Bronchial epithelial cell (primary cell): ENCODE data around the gene GALNT8. TPM values are rescaled to one million over a fixed set of nuclear protein-coding genes. Genes with fewer than 3 reads are reported as not detected.

Source experiments
- DNase-seq: peaks from one replicate; pipeline ENCODE4 v3.0.0-alpha.2; 2010; ENCODE audit warnings: low read depth
- FAIRE-seq: peaks from 2 replicates; lab custom pipeline; 2011; peaks lifted over from hg19 to GRCh38; lab: Jason Lieb, UNC
- H3K27me3 ChIP-seq: 2 replicates; pipeline ENCODE4 v1.5.1; 2011; ENCODE audit warnings: low read length; ENCODE audit not compliant: control insufficient read depth, insufficient read depth
- H3K36me3 ChIP-seq: 2 replicates; pipeline ENCODE4 v1.5.1; 2011; ENCODE audit warnings: low read length; ENCODE audit not compliant: control insufficient read depth, insufficient read depth
- H3K4me3 ChIP-seq: 2 replicates; pipeline ENCODE4 v1.5.1; 2011; ENCODE audit warnings: mild to moderate bottlenecking, low read depth, low read length, control low read depth
- CTCF ChIP-seq: IDR thresholded peaks from 2 replicates; pipeline ENCODE4 v1.5.1; 2011; ENCODE audit warnings: mild to moderate bottlenecking, moderate library complexity, low read length, control low read depth, inconsistent platforms; ENCODE audit not compliant: insufficient read depth, severe bottlenecking
- total RNA-seq: library from RNA; depleted of rRNA; stranded (reverse); fragments of >200 nt; gene quantifications from 2 replicates; pipeline ENCODE4 v1.2.1, GENCODE V29; 2014

GALNT8 gene
- total RNA-seq, 1 donor from 2014 or later: not detected

- no peak overlapping the region for H3K4me3 ChIP-seq
- TF ChIP-seq CTCF: no peak
- no peak for DNase-seq
Observed at GRCh38 chr12:4809013-4809448, 88.8 kb downstream of the GALNT8 start.

DNA sequence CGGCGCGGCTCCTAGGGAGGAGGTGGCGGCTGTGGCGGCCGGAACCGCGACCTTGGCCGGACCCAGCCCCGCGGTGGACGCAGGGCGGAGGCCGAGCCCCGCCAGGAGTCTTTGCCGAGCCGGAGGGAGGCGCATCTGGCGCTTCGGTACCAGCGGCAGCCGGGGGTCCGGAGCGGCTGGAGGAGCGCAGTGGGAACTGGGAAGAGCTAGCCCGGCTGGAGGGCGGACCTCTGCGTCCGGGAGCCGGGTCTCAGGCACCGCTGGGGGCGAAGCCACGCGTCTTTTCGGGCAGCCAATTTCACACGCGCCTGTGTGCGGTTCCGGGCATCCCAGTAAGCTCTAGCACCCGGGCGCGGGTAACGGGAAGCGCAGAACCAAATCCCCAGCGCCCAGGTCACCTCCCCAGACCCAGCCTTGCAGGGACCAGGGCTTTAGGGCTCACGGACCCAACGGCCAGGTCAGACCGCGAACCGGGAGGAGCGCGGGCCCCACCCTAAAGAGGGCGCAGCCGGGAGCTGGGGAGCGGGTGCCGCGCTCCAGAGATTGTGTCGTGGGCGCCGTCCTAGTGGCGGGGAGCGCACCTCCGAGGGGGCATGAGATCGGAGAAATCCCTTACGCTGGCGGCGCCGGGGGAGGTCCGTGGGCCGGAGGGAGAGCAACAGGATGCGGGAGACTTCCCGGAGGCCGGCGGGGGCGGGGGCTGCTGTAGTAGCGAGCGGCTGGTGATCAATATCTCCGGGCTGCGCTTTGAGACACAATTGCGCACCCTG lies 89.4 kb downstream of the GALNT8 start:
- Histone ChIP-seq H3K4me3 (no peak overlapping the region), H3K27me3 (peaks cover 10% of the 10 kb centered on the region), H3K36me3 (no peaks in the 10 kb centered on the region)
- FAIRE-seq (no peak), DNase-seq (no peak)
- no peak for TF ChIP-seq CTCF

More at GRCh38 chr12:4809013-4809448, 88.8 kb downstream of the GALNT8 start:
- FAIRE-seq: no peak
- Histone ChIP-seq H3K27me3 (peaks cover 10% of the 10 kb centered on the region), H3K36me3 (no peaks in the 10 kb centered on the region)

DNA sequence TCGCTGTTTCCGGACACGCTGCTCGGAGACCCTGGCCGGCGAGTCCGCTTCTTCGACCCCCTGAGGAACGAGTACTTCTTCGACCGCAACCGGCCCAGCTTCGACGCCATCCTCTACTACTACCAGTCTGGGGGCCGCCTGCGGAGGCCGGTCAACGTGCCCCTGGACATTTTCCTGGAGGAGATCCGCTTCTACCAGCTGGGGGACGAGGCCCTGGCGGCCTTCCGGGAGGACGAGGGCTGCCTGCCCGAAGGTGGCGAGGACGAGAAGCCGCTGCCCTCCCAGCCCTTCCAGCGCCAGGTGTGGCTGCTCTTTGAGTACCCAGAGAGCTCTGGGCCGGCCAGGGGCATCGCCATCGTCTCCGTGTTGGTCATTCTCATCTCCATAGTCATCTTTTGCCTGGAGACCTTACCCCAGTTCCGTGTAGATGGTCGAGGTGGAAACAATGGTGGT lies 90.0 kb downstream of the GALNT8 start:
- no peaks in the 10 kb centered on the region for H3K36me3 ChIP-seq
- peaks cover 10% of the 10 kb centered on the region for H3K27me3 ChIP-seq
- TF ChIP-seq CTCF: no peak
- DNase-seq: no peak
- no peak overlapping the region for H3K4me3 ChIP-seq
- no peak for FAIRE-seq

DNA sequence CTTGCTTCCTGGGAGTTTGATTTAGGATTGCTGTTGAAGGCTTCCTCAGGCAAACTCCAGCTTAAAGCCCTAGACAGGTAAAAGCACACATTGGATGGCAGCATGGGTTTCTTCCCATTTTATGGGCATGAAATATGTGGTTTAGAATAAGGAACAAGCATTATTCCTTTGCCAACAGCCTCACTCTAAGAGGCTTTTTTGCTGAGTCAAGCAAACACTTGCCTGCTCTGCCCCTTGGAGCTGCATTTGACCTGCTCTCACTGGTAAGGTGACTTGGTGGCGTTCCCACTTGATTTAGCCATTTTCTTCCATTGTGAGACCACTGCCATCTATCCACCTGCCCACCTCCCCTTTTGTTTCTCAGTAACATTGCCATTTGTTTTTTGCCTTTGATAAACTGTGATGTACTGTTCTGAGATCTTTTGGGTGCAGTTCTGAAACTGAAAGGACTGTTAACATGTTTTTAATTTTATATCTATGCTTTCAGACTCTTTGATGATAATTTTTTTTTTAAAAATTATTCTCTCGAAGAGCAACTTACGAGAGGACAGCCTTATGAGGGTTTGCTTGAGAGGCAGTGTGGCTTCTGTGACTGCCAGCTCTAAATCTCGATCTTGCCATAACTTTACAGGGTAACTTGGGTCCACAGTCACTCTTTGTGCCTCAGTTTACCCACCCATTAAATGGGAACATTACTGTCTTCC lies 92.6 kb downstream of the GALNT8 start:
- Histone ChIP-seq H3K27me3 (peaks cover 10% of the 10 kb centered on the region), H3K36me3 (no peaks in the 10 kb centered on the region), H3K4me3 (no peak overlapping the region)
- TF ChIP-seq CTCF: no peak
- FAIRE-seq (no peak), DNase-seq (no peak)

GRCh38 chr12:4813741-4814140 lies 93.5 kb downstream of the GALNT8 start:
- peaks cover 9% of the 10 kb centered on the region for H3K27me3 ChIP-seq
- H3K4me3 ChIP-seq: no peak overlapping the region
- peak; percentile 76 for DNase-seq
- no peaks in the 10 kb centered on the region for H3K36me3 ChIP-seq
- no peak for FAIRE-seq
- TF ChIP-seq CTCF: no peak
